Caco-2 (cell line): ENCODE data around the gene GGCT. TPM values are rescaled to one million over a fixed set of nuclear protein-coding genes. Genes with fewer than 3 reads are reported as not detected.
"Not testable (repeated sequence)": the region's sequence is repeated elsewhere in the genome, so short reads cannot be mapped to it uniquely, and the experiment has no call there.

ENCODE experiments used
- BruUV-seq: library from RNA; stranded (reverse); fragments of 400-500 nt; replicated peaks from 2 replicates; lab custom pipeline; 2021; lab: Mats Ljungman, UMichigan
- CTCF ChIA-PET: fragments of 300-600 bp; sonication (Branson Sonifier 250); formaldehyde crosslinking; loops from one replicate; lab custom pipeline; 2022; ENCODE audit warnings: antibody characterized with exemption; lab: Charles Lee
- POLR2A ChIA-PET: fragments of 300-600 bp; sonication (Branson Sonifier 250); formaldehyde crosslinking; loops from one replicate; lab custom pipeline; 2022; ENCODE audit warnings: antibody characterized with exemption; lab: Charles Lee
- DNase-seq, 2 experiments: peaks; one replicate each; pipeline versions ENCODE4 v3.0.0 to v3.0.0-alpha.2; 2020 to 2022
- H3K27me3 ChIP-seq: replicated peaks from 2 replicates; pipeline ENCODE4 v1.6.0; 2011; ENCODE audit warnings: low read length; ENCODE audit not compliant: control insufficient read depth, insufficient read depth
- H3K36me3 ChIP-seq: 2 replicates; pipeline ENCODE4 v1.5.1; 2011; ENCODE audit warnings: low read length; ENCODE audit not compliant: control insufficient read depth, insufficient read depth
- H3K4me1 ChIP-seq: fragments of 250-450 bp; sonication (Bioruptor Pico); 2 replicates; pipeline ENCODE4 v1.5.1; 2020; ENCODE audit warnings: mild to moderate bottlenecking
- H3K4me3 ChIP-seq: 2 replicates; pipeline ENCODE4 v1.5.1; 2011; ENCODE audit warnings: low read depth, mild to moderate bottlenecking, control low read depth, low read length
- H3K9me3 ChIP-seq: fragments of 250-450 bp; sonication (Bioruptor Pico); 2 replicates; pipeline ENCODE4 v1.5.1; 2020; ENCODE audit warnings: mild to moderate bottlenecking, moderate library complexity
- H3K27ac Mint-ChIP-seq: one replicate; pipeline ENCODE4 v1.8.0; 2022; ENCODE audit warnings: mixed read lengths; ENCODE audit not compliant: unreplicated experiment
- H3K27me3 Mint-ChIP-seq: one replicate; pipeline ENCODE4 v1.8.0; 2022; ENCODE audit warnings: mixed read lengths; ENCODE audit not compliant: insufficient read depth, unreplicated experiment
- H3K36me3 Mint-ChIP-seq: one replicate; pipeline ENCODE4 v1.8.0; 2022; ENCODE audit warnings: mild to moderate bottlenecking, mixed read lengths; ENCODE audit not compliant: insufficient read depth, unreplicated experiment
- H3K4me1 Mint-ChIP-seq: one replicate; pipeline ENCODE4 v1.8.0; 2022; ENCODE audit warnings: low read depth, mixed read lengths; ENCODE audit not compliant: unreplicated experiment
- H3K4me3 Mint-ChIP-seq: one replicate; pipeline ENCODE4 v1.8.0; 2022; ENCODE audit warnings: mild to moderate bottlenecking, moderate library complexity, mixed read lengths; ENCODE audit not compliant: unreplicated experiment
- H3K9me3 Mint-ChIP-seq: one replicate; pipeline ENCODE4 v1.8.0; 2022; ENCODE audit warnings: mixed read lengths; ENCODE audit not compliant: unreplicated experiment
- intact Hi-C: fragments of 100-400 bp; cut with micrococcal nuclease; formaldehyde crosslinking; loops from one replicate; pipeline ENCODE4 v1.10.0; 2022; ENCODE audit not compliant: unreplicated experiment
- total RNA-seq: library from RNA; stranded (reverse); gene quantifications from 2 replicates; pipeline ENCODE4 v1.2.3, GENCODE V29; 2022
- TF ChIP-seq, protein P1 (sequence below), 2 experiments: fragments of 200-600 bp in 1 of 2; IDR thresholded peaks; 1 replicate in 1 of 2; 2 replicates in 1 of 2; pipeline versions ENCODE4 v1.5.1 to v1.8.0; 2011 to 2022; ENCODE audit warnings: antibody characterized with exemption in 1 of 2, control low read depth in 1 of 2, inconsistent platforms in 1 of 2, low read depth in 1 of 2, low read length in 1 of 2, mild to moderate bottlenecking in 1 of 2, moderate library complexity in 1 of 2; ENCODE audit not compliant: insufficient read depth in 1 of 2, severe bottlenecking in 1 of 2, unreplicated experiment in 1 of 2

The GGCT gene
- total RNA-seq, 1 experiment from 2014 or later = 75.2 TPM

DNA sequence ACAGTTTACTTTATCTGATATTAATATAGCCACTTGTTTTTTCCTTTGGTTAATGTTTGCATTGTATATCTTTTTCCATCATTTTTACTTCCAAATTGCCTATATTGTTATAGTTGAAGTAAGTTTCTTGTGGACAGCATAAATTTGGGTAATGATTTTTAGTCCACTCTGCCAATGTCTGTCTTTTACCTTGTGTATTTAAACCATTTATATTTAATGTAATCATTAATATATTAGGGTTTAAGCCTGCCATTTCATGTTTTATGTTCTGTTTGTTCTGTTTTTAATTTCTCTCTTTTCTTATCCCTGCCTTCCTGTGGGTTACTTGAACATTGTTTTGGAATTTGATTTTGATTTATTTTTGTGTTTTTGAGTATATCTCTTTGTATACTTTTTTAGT is 13.2 kb downstream of the GGCT start:
- POLR2A ChIA-PET = no interaction called here
- TF ChIP-seq, protein P1, sequence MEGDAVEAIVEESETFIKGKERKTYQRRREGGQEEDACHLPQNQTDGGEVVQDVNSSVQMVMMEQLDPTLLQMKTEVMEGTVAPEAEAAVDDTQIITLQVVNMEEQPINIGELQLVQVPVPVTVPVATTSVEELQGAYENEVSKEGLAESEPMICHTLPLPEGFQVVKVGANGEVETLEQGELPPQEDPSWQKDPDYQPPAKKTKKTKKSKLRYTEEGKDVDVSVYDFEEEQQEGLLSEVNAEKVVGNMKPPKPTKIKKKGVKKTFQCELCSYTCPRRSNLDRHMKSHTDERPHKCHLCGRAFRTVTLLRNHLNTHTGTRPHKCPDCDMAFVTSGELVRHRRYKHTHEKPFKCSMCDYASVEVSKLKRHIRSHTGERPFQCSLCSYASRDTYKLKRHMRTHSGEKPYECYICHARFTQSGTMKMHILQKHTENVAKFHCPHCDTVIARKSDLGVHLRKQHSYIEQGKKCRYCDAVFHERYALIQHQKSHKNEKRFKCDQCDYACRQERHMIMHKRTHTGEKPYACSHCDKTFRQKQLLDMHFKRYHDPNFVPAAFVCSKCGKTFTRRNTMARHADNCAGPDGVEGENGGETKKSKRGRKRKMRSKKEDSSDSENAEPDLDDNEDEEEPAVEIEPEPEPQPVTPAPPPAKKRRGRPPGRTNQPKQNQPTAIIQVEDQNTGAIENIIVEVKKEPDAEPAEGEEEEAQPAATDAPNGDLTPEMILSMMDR (IDR thresholded peaks at IDR 0.05; ENCODE audit: insufficient read depth in 1 of 2, low read depth in 1 of 2, low read length in 1 of 2, severe bottlenecking in 1 of 2, unreplicated experiment in 1 of 2) = no peak

DNA sequence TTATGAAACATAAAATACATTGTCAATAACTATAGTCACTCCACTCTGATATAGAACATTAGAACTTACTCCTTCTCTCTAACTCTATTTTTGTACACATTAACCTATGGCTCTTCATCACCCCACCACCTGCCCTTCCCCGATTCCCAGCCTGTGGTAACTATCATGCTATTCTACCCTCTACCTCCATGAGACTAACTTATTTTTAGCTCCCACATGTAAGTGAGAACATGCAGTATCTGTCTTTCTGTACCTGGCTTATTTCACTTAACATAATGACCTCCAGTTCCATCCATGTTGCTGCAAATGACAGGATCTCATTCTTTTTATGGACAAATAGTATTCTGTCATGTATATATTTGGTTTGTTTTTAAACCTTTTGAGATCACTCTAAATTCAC is 17.3 kb downstream of the GGCT start:
- intact Hi-C loops = no loop called here
- Histone ChIP-seq H3K9me3 (peaks cover 15% of the 10 kb centered on the region; the same call in 1 of the 2 replicates), H3K4me3 (no peak overlapping the region), H3K4me1 (no peaks in the 10 kb centered on the region), H3K36me3 (no peaks in the 10 kb centered on the region), H3K27me3 (no peaks in the 10 kb centered on the region)
- BruUV-seq = no TSS peak
- Mint-ChIP-seq H3K27ac (no peak overlapping the region), H3K36me3 (no peaks in the 10 kb centered on the region), H3K4me3 (no peak overlapping the region), H3K27me3 (peaks cover 10% of the 10 kb centered on the region), H3K9me3 (peaks cover 16% of the 10 kb centered on the region), H3K4me1 (no peaks in the 10 kb centered on the region)
- no peak for DNase-seq
- ChIA-PET CTCF (no interaction called here), POLR2A (no interaction called here)
- TF ChIP-seq, protein P1 (IDR thresholded peaks at IDR 0.05; ENCODE audit: insufficient read depth in 1 of 2, low read depth in 1 of 2, low read length in 1 of 2, severe bottlenecking in 1 of 2, unreplicated experiment in 1 of 2) = no peak

More for the DNA sequence above, 13.2 kb downstream of the GGCT start:
- peaks cover 5% of the 10 kb centered on the region for H3K4me1 ChIP-seq
- H3K36me3 ChIP-seq = no peaks in the 10 kb centered on the region
- H3K27me3 ChIP-seq = no peaks in the 10 kb centered on the region
- no TSS peak for BruUV-seq
- Mint-ChIP-seq H3K36me3 (peaks cover 10% of the 10 kb centered on the region), H3K4me1 (no peaks in the 10 kb centered on the region), H3K27me3 (peaks cover 10% of the 10 kb centered on the region), H3K4me3 (no peak overlapping the region), H3K27ac (no peak overlapping the region), H3K9me3 (peaks cover 22% of the 10 kb centered on the region)
- DNase-seq = no peak
- H3K4me3 ChIP-seq = no peak overlapping the region
- peaks cover 15% of the 10 kb centered on the region; the same call in 1 of the 2 replicates for H3K9me3 ChIP-seq
- CTCF ChIA-PET = no interaction called here
- intact Hi-C loops = no loop called here

DNA sequence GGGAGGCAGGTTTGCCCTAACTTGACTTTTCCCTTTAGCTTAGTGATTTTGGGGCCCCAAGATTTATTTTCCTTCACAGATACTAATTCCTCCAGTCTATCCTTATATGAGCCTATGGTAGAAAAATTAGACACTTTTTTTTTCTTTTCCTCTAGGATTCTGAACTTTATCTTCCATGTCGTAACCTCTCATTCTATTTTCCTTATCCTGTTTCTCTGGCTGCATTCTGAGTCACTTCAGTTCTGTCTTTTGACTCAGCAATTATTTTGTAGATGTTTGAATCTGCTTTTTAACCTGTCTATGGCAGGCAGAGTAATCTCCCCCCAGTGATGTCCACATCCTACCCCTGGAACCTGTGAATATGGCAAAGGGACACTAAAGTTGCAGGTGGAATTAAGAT is 19.0 kb downstream of the GGCT start:
- H3K27me3 ChIP-seq = no peaks in the 10 kb centered on the region

DNA sequence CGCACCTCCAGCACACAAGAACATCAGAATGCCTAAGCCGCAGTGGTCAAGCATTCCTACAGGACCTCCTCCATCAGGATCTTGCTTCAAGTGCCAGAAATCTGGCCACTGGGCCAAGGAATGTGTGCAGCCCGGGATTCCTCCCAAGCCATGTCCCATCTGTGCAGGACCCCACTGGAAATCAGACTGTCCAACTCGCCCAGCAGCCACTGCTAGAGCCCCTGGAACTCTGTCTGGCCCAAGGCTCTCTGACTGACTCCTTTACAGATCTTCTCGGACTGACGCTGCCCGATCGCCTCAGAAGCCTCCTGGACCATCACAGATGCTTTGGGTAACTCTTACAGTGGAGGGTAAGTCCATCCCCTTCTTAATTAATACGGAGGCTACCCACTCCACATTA is 23.2 kb downstream of the GGCT start:
- H3K4me1 Mint-ChIP-seq, intact Hi-C loops, H3K36me3 ChIP-seq, H3K36me3 Mint-ChIP-seq, H3K9me3 ChIP-seq, H3K4me3 ChIP-seq, H3K4me3 Mint-ChIP-seq, H3K27me3 ChIP-seq, H3K27ac Mint-ChIP-seq, DNase-seq, POLR2A ChIA-PET, H3K27me3 Mint-ChIP-seq, CTCF ChIA-PET, BruUV-seq, H3K4me1 ChIP-seq, H3K9me3 Mint-ChIP-seq: not testable (repeated sequence)

More for the DNA sequence above, 19.0 kb downstream of the GGCT start:
- no peak for DNase-seq
- no peak overlapping the region for H3K27ac Mint-ChIP-seq
- Histone ChIP-seq H3K4me1 (no peaks in the 10 kb centered on the region), H3K4me3 (no peak overlapping the region), H3K36me3 (no peaks in the 10 kb centered on the region), H3K9me3 (0 out of 2 replicates have a peak, but pooled peaks cover 3% of the 10 kb centered on the region)
- no peaks in the 10 kb centered on the region for H3K9me3 Mint-ChIP-seq
- POLR2A ChIA-PET = no interaction called here
- intact Hi-C loops = no loop called here
- H3K27me3 Mint-ChIP-seq = peaks cover 10% of the 10 kb centered on the region
- H3K4me3 Mint-ChIP-seq = no peak overlapping the region
- BruUV-seq = no TSS peak
- CTCF ChIA-PET = no interaction called here
- no peaks in the 10 kb centered on the region for H3K4me1 Mint-ChIP-seq
- TF ChIP-seq, protein P1 (IDR thresholded peaks at IDR 0.05; ENCODE audit: insufficient read depth in 1 of 2, low read depth in 1 of 2, low read length in 1 of 2, severe bottlenecking in 1 of 2, unreplicated experiment in 1 of 2) = no peak
- no peaks in the 10 kb centered on the region for H3K36me3 Mint-ChIP-seq
